ENCODE data around the gene SHROOM2. TPM values are rescaled to one million over a fixed set of nuclear protein-coding genes. Genes with fewer than 3 reads are reported as not detected.

The SHROOM2 gene
- total RNA-seq, 4 donors from 2014 or later, result 0.05 to 0.36 (median 0.26) TPM

DNA sequence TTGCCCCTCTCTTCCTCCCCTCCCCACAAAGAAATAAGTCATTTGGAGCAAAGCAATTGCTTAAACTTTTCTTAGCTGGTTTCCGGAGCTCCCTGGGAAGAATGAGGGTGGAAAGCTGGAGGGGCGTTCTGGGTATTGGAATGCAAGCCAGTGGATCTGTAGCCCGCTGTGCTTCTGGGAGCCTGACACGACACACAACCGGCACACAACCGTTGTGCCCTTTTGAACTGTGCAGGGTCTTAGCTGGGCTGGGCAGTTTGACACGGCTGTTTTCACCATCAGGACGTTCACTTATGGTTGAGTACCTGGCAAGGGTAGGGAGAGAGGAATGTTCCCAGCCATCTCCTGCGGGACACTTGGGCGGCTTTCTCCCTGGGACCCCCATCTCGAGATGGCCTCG lies 38.3 kb downstream of the SHROOM2 start:
- H3K27ac ChIP-seq, result no peak overlapping the region
- in situ Hi-C loops (cut with MboI; ENCODE audit: low sequenced_read_pairs in 4 of 4) (loop anchor here in 1 of 4 donors (25.0 kb wide), 1 partner anchor 88 kb away; no protein-coding TSS in a partner anchor), intact Hi-C loops (cut with DNase I; ENCODE audit: low total_unique reads) (no loop called here)
- H3K9me3 ChIP-seq, result no peaks in the 10 kb centered on the region
- ATAC-seq (no peak), DNase-seq (no peak)
- no peaks in the 10 kb centered on the region for H3K36me3 ChIP-seq
- no peak overlapping the region for H3K4me3 ChIP-seq
- no peaks in the 10 kb centered on the region for H3K4me1 ChIP-seq
- H3K27me3 ChIP-seq, result no peaks in the 10 kb centered on the region
- TF ChIP-seq, protein P1, sequence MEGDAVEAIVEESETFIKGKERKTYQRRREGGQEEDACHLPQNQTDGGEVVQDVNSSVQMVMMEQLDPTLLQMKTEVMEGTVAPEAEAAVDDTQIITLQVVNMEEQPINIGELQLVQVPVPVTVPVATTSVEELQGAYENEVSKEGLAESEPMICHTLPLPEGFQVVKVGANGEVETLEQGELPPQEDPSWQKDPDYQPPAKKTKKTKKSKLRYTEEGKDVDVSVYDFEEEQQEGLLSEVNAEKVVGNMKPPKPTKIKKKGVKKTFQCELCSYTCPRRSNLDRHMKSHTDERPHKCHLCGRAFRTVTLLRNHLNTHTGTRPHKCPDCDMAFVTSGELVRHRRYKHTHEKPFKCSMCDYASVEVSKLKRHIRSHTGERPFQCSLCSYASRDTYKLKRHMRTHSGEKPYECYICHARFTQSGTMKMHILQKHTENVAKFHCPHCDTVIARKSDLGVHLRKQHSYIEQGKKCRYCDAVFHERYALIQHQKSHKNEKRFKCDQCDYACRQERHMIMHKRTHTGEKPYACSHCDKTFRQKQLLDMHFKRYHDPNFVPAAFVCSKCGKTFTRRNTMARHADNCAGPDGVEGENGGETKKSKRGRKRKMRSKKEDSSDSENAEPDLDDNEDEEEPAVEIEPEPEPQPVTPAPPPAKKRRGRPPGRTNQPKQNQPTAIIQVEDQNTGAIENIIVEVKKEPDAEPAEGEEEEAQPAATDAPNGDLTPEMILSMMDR (IDR thresholded peaks at IDR 0.05 in 4 of 5, conservative IDR thresholded peaks at IDR 0.05 in 1 of 5), result no peak
- TF ChIP-seq POLR2A (IDR thresholded peaks at IDR 0.05), result no peak

DNA sequence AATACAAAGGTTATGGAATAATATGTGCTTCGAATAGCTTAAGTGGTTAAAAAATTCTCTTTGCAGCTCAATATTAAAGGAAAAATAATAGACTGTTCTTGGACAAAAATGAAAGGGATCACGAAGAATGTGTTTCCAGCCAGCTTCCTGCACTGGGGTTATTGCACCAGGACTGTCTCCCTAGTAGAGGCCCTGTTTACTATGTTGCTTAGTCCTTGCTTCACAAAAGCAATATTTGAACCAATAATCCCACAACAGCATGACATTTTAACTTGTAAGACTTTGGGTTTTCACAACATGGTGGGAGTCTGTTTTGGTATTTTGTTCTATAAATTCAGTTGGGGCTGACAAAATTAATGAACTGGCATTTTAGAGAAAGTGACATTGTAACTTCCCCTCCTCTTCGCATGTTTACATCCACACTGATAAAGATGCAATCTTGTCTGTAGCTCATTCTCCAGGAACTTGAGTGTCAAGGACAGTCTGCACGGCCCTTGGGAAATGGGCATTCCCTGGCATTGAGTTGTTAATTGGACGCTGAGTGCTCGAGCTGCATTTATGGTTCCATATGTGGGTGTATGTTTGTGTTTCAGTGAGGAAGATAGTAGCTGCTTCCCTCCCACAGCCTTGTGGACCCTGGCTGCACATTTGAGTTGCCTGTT lies 39.0 kb downstream of the SHROOM2 start:
- intact Hi-C loops (cut with DNase I; ENCODE audit: low total_unique reads) (no loop called here), in situ Hi-C loops (cut with MboI; ENCODE audit: low sequenced_read_pairs in 4 of 4) (no loop called here)
- DNase-seq (no peak), ATAC-seq (no peak)
- H3K27me3 ChIP-seq, result no peaks in the 10 kb centered on the region
- no peaks in the 10 kb centered on the region for H3K36me3 ChIP-seq
- H3K4me1 ChIP-seq, result no peaks in the 10 kb centered on the region
- H3K9me3 ChIP-seq, result no peaks in the 10 kb centered on the region
- no peak for TF ChIP-seq POLR2A (IDR thresholded peaks at IDR 0.05)
- TF ChIP-seq, protein P1 (IDR thresholded peaks at IDR 0.05 in 4 of 5, conservative IDR thresholded peaks at IDR 0.05 in 1 of 5), result no peak
- H3K4me3 ChIP-seq, result no peak overlapping the region
- H3K27ac ChIP-seq, result no peak overlapping the region

DNA sequence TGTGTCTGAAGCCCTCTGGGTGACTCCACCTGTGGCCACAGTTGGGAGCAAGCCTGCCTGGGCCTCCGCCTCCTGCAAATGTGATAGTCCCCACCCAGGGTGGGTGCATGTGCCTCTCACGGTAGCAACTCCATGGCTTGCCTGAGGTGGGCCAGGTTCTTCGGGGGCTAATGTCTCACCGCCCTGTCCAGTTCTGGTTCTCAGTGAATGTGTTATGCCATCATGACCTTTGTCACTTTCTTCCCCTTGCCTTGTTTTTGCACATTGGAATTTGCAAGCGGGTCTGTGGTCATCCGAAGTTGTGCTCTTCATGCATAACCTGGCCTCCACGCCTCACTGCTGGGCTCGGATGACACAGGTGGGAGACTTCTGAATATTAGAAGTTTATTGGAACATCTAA lies 39.7 kb downstream of the SHROOM2 start:
- H3K4me1 ChIP-seq, result no peaks in the 10 kb centered on the region
- H3K27me3 ChIP-seq, result no peaks in the 10 kb centered on the region
- H3K27ac ChIP-seq, result no peak overlapping the region
- intact Hi-C loops (cut with DNase I; ENCODE audit: low total_unique reads) (no loop called here), in situ Hi-C loops (cut with MboI; ENCODE audit: low sequenced_read_pairs in 4 of 4) (no loop called here)
- DNase-seq, result no peak
- ATAC-seq, result no peak
- TF ChIP-seq POLR2A (IDR thresholded peaks at IDR 0.05), result no peak
- TF ChIP-seq, protein P1 (IDR thresholded peaks at IDR 0.05 in 4 of 5, conservative IDR thresholded peaks at IDR 0.05 in 1 of 5), result no peak
- H3K36me3 ChIP-seq, result no peaks in the 10 kb centered on the region
- no peaks in the 10 kb centered on the region for H3K9me3 ChIP-seq
- no peak overlapping the region for H3K4me3 ChIP-seq

DNA sequence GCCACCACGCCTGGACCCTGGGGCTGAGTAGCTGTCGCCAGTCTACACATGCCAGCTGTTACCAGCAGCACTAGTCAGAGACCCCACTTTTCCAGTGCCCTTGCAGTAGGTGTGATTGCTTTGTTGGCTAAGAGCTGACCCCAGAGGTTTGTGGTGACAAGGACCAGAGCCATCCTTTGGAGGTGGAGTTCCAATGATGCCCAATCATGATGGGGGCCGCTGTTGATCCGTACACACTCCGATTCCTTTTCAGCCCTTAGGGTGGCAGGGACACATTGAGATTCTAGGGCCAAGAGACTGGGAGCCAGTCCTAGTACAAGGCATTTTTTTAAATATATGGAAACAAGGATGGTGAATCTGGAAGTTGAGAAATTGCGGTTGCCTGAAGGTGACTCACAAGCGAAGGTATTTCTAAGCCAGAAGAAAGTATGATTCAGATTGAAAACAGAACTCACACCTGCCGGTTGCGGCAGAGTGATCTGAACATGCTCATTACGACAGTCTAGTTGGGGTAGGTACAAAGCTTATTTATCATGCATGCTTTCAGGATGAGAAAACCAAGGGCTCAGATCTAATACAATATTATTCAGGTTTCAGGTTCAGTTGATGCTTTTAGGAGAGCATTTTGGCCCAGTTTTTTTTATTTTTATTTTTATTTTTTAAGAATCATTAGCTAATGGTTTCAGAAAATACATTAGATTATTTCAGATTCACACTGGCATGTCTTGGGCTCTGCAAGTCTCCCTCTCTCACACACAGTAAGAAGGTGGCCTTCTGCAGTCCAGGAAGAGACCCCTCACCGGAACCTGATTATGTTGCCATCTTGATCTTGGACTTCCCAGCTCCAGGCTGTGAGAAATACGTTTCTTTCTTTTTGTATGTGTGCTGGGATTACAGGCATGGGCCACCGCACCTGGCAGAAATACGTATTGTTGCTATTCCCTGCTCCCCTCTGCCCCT lies 43.4 kb downstream of the SHROOM2 start:
- Histone ChIP-seq H3K27ac (no peak overlapping the region), H3K4me1 (no peaks in the 10 kb centered on the region), H3K9me3 (no peaks in the 10 kb centered on the region), H3K4me3 (no peak overlapping the region), H3K36me3 (no peaks in the 10 kb centered on the region), H3K27me3 (no peaks in the 10 kb centered on the region)
- no peak for DNase-seq
- TF ChIP-seq, protein P1 (IDR thresholded peaks at IDR 0.05 in 4 of 5, conservative IDR thresholded peaks at IDR 0.05 in 1 of 5), result no peak
- TF ChIP-seq POLR2A (IDR thresholded peaks at IDR 0.05), result no peak
- ATAC-seq, result no peak
- intact Hi-C loops (cut with DNase I; ENCODE audit: low total_unique reads), result no loop called here
- in situ Hi-C loops (cut with MboI; ENCODE audit: low sequenced_read_pairs in 4 of 4), result no loop called here
